Measurements from ENCODE around the gene CHAT.

GRCh38 chr10:49595713-49596492 is 17.9 kb upstream of the CHAT start:
- TF ChIP-seq EZH2phosphoT487 (IDR thresholded peaks at IDR 0.05; ENCODE audit: low read length) (no peak), CTCF (IDR thresholded peaks at IDR 0.05; ENCODE audit: low read length) (no peak), EZH2 (optimal IDR thresholded peaks at IDR 0.05; ENCODE audit: low read depth, low read length) (no peak)
